Measurements from ENCODE around the gene TBC1D8.

The TBC1D8 gene

DNA sequence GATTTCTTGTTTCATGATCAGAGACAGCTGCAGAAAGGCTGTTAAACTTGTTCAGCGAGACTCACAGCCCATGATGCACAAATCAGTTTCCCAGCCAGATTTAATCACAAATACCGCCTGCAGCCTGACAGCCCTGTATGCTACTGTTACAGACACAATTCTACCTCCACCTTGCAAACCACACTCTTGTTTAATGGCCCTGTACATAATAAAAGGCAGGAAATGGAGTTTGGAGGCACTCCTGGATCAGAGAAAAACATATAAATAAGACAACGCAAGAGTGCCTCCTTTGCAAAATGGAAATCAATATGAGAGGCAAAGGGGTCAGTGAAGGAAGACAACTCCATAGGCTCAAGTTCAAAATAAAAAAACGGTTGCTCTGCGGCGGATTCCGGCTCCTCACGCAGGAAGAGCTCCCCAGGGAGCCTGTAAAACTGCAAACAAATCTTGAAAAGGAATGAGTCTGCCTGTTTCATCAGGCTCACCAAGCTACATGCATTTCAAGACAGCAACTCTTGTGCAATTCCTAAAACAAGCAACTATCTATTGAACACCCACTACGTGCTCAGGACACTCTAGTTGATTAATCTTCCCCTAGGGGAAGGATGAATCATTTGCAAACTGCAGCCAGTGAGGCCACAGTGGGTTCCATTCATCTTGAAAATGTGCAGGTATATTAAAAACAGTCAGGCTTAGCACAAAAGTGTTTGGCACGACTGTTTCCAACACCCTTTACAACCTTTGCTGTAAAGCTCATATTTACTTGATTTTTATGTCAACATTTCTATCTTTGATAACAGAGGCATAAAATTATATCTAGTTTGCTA lies 37.5 kb downstream of the TBC1D8 start:
- DNase-seq (ENCODE audit: low read depth in 2 of 2, low spot score in 1 of 2): no peak

DNA sequence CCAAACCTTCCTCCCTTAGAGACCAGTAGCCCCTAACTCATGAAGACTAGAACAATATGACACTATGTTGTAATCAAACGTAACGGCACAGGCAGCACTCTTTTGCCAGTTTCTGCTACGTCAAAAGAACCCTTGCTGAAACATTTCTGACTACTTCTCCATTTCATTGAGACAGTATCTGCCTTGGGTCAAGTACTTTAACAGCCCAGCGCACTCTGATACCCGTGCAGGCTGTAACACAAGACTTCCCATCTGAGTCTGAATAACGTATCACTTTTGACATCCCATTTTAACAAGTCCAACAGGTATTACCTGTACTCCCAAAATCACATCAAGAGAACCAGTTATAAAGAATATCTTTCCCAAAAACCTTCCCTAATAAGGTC lies 38.4 kb downstream of the TBC1D8 start:
- no peak for DNase-seq (ENCODE audit: low read depth in 2 of 2, low spot score in 1 of 2)

DNA sequence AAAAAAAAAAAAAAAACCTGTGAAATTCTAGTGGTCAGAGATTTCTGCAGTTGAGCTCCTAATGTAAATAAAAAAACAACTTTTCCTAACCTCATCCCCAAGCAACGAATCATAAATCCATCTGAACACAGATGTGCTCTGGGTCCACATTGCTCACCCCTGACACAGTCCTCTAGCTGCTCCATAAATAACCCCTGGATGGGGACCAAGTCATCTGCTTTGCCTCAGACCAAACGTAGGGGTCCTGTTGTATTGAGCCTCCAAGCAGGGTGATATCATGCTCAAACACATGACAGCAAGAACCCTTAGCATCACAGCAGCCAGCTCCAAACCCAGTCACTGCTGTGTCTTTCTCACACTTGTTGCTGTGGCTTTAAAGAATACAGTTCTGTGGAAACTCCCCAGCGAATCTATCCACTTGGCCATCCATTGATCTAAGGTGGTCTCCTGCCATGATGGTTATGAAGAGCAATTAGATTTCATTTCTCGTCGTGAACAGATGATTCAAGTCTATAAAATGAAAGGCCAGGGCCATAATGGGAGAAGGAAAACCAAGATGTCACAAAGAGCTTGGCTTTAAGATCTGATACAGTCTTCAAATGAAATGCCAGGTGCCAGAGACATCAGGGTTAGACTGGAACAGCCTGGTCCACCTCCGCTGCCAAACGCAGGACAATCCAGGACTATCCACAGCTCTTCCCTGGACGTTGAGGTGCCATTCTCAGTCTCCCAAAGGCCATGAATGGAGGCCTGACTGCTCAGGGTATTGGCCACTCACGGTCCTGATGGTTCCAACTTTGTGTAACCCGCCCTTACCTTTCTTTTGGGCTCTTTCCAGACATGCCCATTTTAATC lies 39.0 kb downstream of the TBC1D8 start:
- no peak for DNase-seq (ENCODE audit: low read depth in 2 of 2, low spot score in 1 of 2)

DNA sequence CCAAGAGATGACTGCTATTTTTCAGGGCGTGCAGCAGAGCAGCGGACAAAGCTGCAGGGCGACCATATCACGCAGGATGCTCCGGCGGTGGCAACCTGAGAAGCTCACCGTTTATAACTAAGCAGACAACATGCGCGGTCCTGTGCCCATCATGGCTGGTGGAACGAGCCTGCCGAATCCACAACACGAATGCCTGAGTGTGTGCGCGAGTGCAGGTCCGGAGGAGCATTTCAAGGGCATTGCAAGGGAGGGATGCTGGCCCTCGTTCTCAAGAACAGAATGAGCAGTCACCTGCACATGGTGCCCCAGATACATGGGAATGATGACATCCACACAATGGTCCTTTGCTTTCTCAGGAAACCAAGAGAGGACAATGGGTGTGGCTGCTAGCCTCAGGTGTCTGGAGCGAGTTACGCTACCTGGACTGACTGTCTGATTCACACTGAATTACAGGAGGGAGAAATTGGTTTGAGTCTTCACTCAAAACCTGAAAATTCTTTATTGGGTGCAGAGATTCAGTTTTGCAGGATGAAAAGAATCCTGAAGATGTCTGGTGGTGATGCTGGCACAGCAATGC lies 39.8 kb downstream of the TBC1D8 start:
- no peak for DNase-seq (ENCODE audit: low read depth in 2 of 2, low spot score in 1 of 2)

DNA sequence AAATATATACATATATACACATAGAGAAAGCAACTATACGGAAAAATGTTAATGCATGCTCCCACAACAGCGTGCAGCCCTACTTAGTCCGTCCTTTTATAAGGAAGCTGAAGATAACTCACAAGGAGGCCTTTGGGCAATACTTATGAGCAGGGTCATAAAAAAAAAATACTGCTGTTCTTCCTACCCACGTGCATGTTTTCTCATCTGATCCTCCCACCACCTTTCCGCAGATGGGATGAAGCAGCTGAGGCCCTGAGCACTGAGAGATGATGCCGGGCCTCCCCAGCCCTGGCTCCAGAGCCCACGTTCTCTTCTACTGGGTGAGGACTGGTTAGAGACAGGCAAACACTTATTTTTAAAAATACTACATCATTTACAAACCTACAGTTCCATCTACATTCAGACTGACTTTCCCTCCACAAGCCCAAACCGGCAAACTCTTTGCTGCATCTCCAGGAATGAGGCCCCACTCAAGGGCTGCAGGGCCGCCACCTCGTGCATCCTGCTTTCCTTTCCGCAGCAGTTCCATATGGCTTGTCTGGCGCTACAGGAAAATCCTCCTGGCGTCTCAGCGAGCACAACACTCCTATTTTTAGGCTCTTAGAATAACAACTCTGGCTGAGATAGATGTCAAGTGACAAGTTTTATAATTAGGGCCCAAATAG lies 41.6 kb downstream of the TBC1D8 start:
- DNase-seq (ENCODE audit: low read depth in 2 of 2, low spot score in 1 of 2): no peak

DNA sequence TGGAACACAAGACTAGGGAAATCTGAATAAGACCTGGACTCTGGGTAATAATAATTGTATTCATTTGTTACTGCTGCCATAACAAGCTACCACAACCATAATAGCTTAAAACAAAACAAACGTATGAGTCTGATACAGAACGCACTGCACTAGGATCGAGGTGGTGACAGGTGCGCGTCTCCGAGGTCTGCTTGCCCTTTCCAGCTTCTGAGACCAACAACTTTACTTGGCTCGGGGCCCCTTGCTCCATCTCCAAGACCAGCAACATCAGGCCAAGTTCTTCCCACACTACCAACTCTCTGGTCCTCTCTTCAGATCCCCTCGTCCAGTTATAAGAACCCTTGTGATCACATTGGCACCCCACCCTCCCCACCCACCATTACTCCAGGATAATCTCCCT lies 42.8 kb downstream of the TBC1D8 start:
- no peak for DNase-seq (ENCODE audit: low read depth in 2 of 2, low spot score in 1 of 2)

DNA sequence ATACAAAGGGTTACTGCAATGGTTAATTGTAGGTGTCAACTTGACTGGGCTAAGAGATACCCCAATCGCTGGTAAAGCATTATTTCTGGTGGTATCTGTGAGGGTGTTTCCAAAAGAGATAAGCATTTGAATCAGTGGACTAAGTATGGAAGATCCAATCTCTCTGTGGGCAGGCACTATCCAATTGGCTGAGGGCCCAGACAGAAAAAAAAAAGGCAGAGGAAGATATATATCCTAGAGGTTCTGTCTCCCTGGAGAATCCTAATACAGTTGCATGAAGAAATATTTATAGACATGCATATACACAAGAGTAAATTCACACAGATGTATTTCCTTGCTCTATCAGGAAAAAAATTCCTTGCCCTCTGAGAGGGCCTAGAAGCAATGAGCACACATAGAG lies 43.9 kb downstream of the TBC1D8 start:
- no peak for DNase-seq (ENCODE audit: low read depth in 2 of 2, low spot score in 1 of 2)

DNA sequence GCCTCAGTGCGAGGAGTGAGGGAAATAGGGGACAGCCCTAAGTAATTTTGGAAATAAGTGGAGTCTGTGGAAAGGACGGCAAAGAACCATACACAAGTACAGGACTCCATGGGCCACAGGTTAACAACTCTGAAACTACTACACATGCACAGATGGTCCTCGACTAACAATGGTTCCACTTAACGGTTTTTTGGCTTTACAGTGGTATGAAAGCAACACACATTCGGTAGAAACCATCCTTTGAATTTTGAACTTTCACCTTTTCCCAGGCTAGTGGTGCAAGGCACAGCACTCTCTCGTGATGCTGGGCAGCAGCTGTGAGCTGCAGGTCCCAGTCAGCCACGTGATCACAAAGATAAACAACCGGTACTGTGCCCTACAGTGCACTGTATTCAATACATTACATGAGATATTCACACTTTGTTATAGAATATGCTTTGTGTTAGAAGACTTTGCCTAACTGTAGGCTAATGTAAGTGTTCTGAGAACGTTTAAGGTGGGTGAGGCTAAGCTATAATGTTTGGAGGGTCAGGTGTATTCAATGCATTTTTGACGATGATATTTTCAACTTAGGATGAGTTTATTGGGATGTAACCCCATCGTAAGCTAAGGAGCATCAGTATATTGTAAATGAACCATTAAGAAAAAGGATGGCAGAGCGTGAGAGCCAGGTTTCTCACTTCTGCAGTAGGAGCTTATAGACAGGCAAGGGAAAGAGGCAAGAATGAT lies 44.6 kb downstream of the TBC1D8 start:
- no peak for DNase-seq (ENCODE audit: low read depth in 2 of 2, low spot score in 1 of 2)

DNA sequence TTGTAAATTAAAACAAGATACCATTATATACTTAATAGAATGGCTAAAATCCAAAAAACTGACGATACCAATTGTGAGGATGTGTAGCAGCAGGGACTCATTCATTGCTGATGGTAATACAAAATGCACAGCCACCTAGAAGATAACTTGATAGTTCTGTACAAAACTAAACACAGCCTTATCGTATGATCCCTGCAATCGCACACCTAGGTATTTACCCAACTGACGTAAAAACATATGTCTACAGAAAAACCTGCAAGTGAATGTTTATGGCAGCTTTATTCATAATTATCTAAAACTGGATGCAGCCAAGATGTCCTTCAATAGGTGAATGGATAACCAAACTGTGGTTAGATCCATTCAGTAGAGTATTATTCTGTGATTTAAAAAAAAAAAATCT lies 45.5 kb downstream of the TBC1D8 start:
- no peak for DNase-seq (ENCODE audit: low read depth in 2 of 2, low spot score in 1 of 2)

DNA sequence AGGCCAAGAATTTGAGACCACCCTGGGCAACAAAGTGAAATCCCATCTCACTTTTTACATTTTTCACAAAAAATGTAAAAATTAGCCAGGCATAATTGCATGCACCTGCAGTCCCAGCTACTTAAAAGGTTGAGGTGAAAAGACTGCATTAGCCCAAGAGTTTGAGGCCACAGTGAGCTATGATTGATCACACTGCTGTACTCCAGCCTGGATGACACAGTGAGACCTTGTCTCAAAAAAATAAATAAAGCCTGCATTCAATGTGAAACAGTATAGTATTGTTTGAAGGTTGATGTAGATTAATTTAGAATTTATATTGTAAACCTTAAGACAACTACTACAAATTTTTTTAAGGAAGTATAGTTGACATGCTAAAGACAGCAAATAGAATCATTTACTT lies 53.5 kb downstream of the TBC1D8 start:
- no peak for DNase-seq (ENCODE audit: low read depth in 2 of 2, low spot score in 1 of 2)

DNA sequence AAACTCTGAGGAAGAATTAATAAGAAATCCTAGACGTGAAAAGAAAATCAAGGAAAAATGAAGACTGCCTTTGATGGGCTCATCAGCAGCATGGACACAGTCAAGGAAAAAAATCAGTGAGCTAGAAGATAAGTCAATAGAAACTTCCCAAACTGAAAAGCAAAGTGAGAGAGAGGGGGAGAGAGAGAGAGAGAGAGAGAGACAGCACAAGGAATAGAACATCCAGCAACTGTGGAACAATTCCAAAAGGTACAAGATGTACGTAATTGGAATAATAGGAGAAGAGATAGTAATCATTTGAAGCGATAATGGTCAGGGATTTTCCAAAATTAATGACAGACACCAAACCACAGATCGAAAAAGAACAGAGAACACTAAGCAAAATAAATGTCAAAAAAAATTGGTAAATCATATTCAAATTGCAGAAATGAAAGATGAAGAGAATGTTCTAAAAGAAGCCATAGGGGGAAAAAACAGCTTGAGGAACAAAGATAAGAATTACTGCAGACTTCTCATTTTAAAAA lies 54.5 kb downstream of the TBC1D8 start:
- no peak for DNase-seq (ENCODE audit: low read depth in 2 of 2, low spot score in 1 of 2)

DNA sequence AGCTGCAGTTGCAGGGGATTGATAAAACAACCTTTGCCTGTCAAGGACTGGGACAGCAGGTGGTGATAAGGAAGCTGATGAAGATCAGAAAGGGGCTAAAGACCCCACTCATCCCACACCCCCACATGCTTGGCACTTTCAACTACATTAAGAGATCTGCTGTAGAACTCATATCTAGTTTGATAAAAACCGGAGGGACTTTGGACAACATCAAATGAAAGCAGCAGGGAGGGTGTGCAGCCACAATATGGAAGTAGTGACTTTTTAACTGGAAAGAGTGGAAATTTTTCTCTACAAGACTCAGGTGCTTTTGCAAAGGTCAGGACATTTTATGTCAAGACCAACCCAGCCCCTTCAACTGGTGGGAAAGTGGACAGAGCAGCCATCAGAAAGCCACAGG lies 56.8 kb downstream of the TBC1D8 start:
- no peak for DNase-seq (ENCODE audit: low read depth in 2 of 2, low spot score in 1 of 2)

DNA sequence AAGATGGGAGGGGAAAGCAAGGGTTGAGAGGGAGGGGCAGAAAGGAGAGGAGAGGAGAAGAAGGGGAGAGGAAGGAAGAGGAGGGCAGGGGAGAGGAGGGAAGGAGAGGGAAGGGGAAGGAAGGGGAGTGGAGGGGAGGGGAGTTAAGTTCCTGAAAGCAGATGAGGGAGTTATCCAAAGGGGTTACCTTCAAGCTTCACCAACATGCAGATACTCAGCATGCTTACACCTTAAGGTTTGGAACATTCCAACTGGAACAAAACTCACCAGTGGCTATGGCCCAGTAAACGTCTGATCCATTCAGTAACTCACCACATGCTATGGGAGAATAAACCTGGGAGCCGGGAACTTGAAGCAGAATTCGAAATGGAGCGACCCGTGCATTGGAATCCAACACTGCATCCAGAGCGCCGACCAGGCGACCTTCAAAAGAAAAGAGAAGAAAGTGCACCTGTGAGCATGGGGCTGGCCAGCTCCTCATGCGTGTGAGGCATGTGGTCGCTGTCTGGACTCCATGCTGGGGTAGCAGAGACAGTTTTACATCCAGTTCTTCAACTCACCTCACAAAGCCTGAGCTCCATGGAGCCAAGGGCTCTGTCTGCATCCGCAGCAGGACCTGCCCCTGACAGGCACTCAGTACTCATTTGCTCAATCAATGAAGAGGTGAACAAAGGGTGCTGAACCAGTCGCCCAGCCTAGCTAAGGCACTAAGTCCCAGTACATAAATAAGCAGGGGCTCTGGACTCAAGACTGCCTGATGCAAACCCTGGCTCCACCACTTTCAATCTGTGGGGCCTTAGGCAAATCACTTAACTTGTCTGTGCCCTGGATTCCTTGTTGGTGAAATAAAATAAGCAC lies 61.0 kb downstream of the TBC1D8 start:
- no peak for DNase-seq (ENCODE audit: low read depth in 2 of 2, low spot score in 1 of 2)

DNA sequence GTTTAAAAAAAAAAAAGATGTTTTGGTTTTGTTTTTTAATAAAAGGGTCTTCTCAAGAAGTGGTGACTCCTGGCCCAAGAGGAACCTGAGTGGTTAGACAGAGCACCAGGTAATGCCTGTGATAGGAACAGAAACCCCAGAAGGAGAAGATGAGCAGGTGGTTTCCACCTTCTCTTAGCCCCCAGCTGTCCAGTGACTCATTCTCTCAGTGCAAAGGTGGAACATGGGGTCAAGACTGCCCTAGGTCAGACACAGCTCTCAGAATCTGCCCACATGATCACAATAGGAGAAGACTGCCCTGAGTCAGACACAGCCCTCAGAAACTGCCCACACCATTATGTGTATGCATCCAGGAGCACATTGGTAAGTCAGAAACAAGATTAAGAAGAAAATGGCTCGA lies 61.8 kb downstream of the TBC1D8 start:
- DNase-seq (ENCODE audit: low read depth in 2 of 2, low spot score in 1 of 2): no peak

DNA sequence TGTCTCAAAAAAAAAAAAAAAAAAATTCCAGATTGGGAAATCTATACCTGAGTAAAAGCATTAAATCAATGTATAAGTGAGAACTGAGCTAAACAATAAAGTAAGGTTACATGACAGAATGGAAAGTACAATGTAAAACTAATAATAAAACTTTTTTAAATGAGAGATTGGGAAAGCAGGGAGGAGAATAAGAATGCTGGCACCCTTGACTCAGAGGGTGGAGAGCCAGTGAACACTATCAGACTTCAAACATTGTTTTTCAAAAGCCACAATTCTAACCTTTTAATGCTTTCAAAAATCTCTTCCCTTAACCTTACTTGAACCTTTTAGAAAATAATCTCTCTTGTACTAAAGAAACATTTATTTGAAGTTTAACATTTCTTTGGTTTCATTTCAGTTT lies 63.5 kb downstream of the TBC1D8 start:
- DNase-seq (ENCODE audit: low read depth in 2 of 2, low spot score in 1 of 2): no peak

DNA sequence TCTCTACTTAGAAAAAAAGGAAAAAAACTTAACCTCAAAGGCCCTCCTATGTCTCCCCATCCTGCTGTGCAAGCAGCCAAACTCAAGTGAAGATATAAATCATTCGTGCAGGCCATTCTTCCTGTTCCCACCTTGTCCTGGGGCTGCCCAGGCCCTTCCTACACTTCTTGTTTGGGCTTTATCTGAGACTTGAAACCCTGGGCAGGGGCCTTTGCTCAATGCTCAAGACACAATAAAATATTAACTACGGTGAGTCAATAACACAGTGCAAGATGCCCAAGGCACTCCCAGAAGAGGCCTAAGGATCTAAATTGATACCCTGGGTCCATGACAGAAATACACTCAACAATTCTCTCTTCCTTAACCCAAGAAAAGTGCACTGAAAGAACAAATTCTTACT lies 67.6 kb downstream of the TBC1D8 start:
- DNase-seq (ENCODE audit: low read depth in 2 of 2, low spot score in 1 of 2): no peak

DNA sequence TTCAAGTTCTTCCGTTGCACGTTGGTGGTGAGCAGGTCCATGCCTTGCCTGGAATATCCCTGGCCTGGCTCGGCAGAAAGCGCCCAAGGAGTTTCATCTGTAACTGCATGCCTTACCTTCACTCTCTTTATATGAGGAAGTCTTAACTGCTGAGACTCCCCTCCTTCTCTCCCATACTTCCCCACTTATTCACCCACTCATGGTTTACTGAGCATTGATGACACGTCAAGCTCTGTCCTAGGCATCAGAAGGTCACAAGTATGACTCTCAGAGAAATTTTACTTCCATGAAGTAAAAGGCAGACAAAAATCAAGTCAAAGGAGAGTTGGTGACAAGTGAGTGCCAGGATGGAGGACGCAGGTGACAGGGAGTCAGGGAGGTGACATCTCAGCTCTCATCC lies 68.2 kb downstream of the TBC1D8 start:
- DNase-seq (ENCODE audit: low read depth in 2 of 2, low spot score in 1 of 2): no peak

DNA sequence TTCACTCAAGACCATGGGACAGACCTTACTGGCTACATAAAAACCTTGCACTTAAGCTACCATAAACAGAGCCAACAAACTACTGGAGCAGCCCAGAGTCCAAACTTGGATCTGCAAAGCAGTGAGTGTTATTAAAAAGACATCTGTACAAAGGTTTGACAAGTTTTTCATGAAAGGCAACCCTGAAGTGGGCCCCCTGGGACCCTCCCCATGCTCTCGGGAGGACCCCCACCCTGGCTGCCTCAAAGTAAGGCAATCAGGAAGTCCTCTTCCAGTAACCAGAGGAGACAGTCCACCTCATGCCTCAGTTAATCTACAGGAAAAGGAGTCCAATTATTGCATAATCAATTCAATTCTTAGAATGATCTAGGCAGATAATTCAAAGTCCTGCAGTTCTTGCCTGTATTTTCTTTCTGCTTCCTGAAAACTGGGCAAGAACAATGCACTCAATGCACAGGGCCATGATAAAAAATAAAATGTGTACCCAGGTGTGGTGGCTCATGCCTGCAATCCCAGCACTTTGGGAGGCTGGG lies 69.7 kb downstream of the TBC1D8 start:
- no peak for DNase-seq (ENCODE audit: low read depth in 2 of 2, low spot score in 1 of 2)

DNA sequence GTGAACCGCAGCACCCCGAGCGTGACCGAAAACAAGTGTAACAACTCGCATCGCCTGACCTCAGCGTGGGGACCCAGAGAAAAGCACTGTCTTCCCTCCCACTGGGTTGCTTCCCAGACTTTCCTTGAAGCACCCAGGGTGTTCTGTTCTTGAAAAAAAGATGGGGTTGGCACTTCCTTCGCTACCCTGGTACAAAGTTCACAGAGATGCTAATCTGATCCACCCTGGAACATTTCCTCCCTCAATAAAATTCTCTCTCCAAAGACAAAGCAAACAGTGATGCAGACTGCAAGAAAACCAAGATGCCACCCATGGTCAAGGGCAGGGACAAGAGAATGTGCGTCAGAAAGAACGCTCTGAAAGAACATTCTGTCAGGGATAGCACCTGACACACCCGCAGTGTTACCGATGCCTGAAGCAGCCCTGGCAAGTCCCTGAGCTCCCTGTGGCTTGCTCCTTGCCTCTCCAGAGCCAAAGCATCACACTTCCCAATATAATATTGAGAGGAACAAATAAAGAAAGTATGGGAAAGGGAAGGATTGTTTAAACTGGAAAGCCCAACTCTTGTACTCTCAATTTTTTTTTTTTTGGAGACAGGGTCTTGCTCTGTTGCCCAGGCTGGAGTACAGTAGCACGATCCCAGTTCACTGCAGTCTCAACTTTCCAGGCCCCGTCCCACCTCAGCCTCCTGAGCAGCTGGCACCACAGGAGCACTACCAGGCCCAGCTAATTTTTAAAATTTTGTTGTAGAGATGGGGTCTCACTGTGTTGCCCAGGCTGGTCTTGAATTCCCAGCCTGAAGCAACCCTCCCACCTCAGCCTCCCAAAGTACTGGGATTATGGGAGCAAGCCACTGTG lies 70.7 kb downstream of the TBC1D8 start:
- no peak for DNase-seq (ENCODE audit: low read depth in 2 of 2, low spot score in 1 of 2)

All from stimulated activated CD8-positive, alpha-beta memory T cell treated with anti-CD3 and anti-CD28 coated beads, Interleukin-4, amount 100 ng/mL, for 4 hours (primary cell).